K562 (cell line): Measurements from ENCODE around the gene EEFSEC. TPM values are rescaled to one million over a fixed set of nuclear protein-coding genes. Genes with fewer than 3 reads are reported as not detected.

Source experiments
- JUNB ChIP-seq: fragments of 450-650 bp; formaldehyde crosslinking; conservative IDR thresholded peaks from 2 replicates; pipeline ENCODE4 v1.4.0; 2020; ENCODE audit warnings: mild to moderate bottlenecking
- KAT8 ChIP-seq: fragments of 450-650 bp; IDR thresholded peaks from 2 replicates; pipeline ENCODE4 v1.6.1; 2016; ENCODE audit warnings: low read depth, mild to moderate bottlenecking
- MTA2 ChIP-seq: fragments of 450-650 bp; IDR thresholded peaks from 2 replicates; pipeline ENCODE4 v1.6.1; 2016; ENCODE audit warnings: low read depth
- SIRT6 ChIP-seq: IDR thresholded peaks from one replicate; pipeline ENCODE4 v1.6.1; 2012; ENCODE audit warnings: low read depth, mild to moderate bottlenecking, control low read depth, inconsistent platforms, low read length, moderate library complexity
- polyA plus RNA-seq, 8 experiments: library from polyadenylated mRNA; depleted of rRNA in 4 of 8; stranded (reverse) in 5 of 8; unstranded in 3 of 8; fragments of >200 nt; fragmentation: Nextera tagmentation in 2 of 8; fragmentation: Illumina TruSeq in 1 of 8; extraction: Ambion mirVana in 2 of 8; extraction: Trizol in 1 of 8; gene quantifications; 2 replicates each; pipeline versions ENCODE4 v1.2.1 to v1.2.3, GENCODE V29; 2011 to 2014; ENCODE audit warnings: inconsistent platforms in 1 of 8, missing spikeins in 1 of 8
- total RNA-seq, 7 experiments: library from RNA; depleted of rRNA in 6 of 7; stranded (reverse); fragments of >200 nt in 6 of 7; fragmentation: Illumina TruSeq in 2 of 7; extraction: Trizol in 2 of 7; gene quantifications; 2 replicates each; pipeline versions ENCODE4 v1.2.1 to v1.2.3, GENCODE V29; 2011 to 2021; ENCODE audit warnings: low replicate concordance in 1 of 7
- TF ChIP-seq, protein P1 (sequence below): sonication (generic); formaldehyde crosslinking; IDR thresholded peaks from 2 replicates; pipeline ENCODE4 v1.8.0; 2022; ENCODE audit warnings: missing genetic modification reagents, mild to moderate bottlenecking, borderline replicate concordance
- TF ChIP-seq, protein P2 (sequence below), 2 experiments: fragments of 450-650 bp; IDR thresholded peaks; 2 replicates each; pipeline ENCODE4 v1.6.1; 2018; ENCODE audit warnings: mild to moderate bottlenecking in 2 of 2, low read depth in 1 of 2; ENCODE audit not compliant: partially characterized antibody in 2 of 2

EEFSEC gene
- total and polyA plus RNA-seq, 9 of the 15 experiments (the other 6 are each of a cell fraction or from before 2014, with no cell fraction given), result 0.35 to 11.8 (median 7.7) TPM

DNA sequence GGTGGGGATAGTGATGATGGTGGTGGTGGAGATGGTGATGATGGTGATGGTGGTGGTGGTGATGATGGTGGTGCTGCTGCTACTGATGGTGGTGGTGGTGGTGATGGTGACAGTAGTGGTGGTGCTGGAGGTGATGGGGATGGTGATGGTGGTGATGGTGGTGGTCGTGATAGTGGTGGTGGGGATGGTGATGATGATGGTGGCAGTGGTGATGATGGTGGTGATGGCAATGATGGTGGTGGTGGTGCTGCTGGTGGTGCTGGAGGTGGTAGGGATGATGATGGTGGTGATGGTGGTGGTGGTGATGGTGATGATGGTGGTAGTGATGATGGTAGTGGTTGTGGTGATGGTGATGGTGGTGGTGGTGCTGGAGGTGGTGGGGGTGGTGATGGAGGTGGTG lies 292.1 kb downstream of the EEFSEC start (continued):
- TF ChIP-seq, protein P1, sequence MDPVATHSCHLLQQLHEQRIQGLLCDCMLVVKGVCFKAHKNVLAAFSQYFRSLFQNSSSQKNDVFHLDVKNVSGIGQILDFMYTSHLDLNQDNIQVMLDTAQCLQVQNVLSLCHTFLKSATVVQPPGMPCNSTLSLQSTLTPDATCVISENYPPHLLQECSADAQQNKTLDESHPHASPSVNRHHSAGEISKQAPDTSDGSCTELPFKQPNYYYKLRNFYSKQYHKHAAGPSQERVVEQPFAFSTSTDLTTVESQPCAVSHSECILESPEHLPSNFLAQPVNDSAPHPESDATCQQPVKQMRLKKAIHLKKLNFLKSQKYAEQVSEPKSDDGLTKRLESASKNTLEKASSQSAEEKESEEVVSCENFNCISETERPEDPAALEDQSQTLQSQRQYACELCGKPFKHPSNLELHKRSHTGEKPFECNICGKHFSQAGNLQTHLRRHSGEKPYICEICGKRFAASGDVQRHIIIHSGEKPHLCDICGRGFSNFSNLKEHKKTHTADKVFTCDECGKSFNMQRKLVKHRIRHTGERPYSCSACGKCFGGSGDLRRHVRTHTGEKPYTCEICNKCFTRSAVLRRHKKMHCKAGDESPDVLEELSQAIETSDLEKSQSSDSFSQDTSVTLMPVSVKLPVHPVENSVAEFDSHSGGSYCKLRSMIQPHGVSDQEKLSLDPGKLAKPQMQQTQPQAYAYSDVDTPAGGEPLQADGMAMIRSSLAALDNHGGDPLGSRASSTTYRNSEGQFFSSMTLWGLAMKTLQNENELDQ (CRISPR knock-in tag), result no peak
- TF ChIP-seq, protein P2, sequence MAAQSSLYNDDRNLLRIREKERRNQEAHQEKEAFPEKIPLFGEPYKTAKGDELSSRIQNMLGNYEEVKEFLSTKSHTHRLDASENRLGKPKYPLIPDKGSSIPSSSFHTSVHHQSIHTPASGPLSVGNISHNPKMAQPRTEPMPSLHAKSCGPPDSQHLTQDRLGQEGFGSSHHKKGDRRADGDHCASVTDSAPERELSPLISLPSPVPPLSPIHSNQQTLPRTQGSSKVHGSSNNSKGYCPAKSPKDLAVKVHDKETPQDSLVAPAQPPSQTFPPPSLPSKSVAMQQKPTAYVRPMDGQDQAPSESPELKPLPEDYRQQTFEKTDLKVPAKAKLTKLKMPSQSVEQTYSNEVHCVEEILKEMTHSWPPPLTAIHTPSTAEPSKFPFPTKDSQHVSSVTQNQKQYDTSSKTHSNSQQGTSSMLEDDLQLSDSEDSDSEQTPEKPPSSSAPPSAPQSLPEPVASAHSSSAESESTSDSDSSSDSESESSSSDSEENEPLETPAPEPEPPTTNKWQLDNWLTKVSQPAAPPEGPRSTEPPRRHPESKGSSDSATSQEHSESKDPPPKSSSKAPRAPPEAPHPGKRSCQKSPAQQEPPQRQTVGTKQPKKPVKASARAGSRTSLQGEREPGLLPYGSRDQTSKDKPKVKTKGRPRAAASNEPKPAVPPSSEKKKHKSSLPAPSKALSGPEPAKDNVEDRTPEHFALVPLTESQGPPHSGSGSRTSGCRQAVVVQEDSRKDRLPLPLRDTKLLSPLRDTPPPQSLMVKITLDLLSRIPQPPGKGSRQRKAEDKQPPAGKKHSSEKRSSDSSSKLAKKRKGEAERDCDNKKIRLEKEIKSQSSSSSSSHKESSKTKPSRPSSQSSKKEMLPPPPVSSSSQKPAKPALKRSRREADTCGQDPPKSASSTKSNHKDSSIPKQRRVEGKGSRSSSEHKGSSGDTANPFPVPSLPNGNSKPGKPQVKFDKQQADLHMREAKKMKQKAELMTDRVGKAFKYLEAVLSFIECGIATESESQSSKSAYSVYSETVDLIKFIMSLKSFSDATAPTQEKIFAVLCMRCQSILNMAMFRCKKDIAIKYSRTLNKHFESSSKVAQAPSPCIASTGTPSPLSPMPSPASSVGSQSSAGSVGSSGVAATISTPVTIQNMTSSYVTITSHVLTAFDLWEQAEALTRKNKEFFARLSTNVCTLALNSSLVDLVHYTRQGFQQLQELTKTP (IDR thresholded peaks at IDR 0.05; ENCODE audit: low read depth in 1 of 2, partially characterized antibody in 2 of 2), result no peak
- TF ChIP-seq KAT8 (no peak), MTA2 (no peak), JUNB (no peak), SIRT6 (no peak)
